ENCODE results near the gene TSPEAR.

The TSPEAR gene

GRCh38 chr21:44514218-44514520, 197.2 kb downstream of the TSPEAR start:
- TF ChIP-seq CTCF (IDR thresholded peaks at IDR 0.05) = no peak
- Histone ChIP-seq H3K4me1 (ENCODE audit: control insufficient read depth in 1 of 2, insufficient read depth in 1 of 2, low read depth in 1 of 2, low read length in 1 of 2) (peaks cover 27 to 58% of the 10 kb centered on the region in 2 experiments), H3K9me3 (no peaks in the 10 kb centered on the region), H3K4me3 (ENCODE audit: low read depth in 1 of 2, low read length in 1 of 2) (no peak overlapping the region), H3K27ac (peak overlapping the region; percentile 65), H3K36me3 (no peaks in the 10 kb centered on the region), H3K27me3 (peaks cover 16% of the 10 kb centered on the region)

GRCh38 chr21:44513389-44514217, 197.8 kb downstream of the TSPEAR start:
- H3K4me1 ChIP-seq (ENCODE audit: control insufficient read depth in 1 of 2, insufficient read depth in 1 of 2, low read depth in 1 of 2, low read length in 1 of 2) = peaks cover 27 to 58% of the 10 kb centered on the region in 2 experiments
- no peak for TF ChIP-seq CTCF (IDR thresholded peaks at IDR 0.05)
- no peak overlapping the region for H3K4me3 ChIP-seq (ENCODE audit: low read depth in 1 of 2, low read length in 1 of 2)
- peak overlapping the region; percentile 65 for H3K27ac ChIP-seq
- H3K36me3 ChIP-seq = no peaks in the 10 kb centered on the region
- no peaks in the 10 kb centered on the region for H3K9me3 ChIP-seq
- H3K27me3 ChIP-seq = peaks cover 21% of the 10 kb centered on the region

- H3K4me1 ChIP-seq (ENCODE audit: control insufficient read depth in 1 of 2, insufficient read depth in 1 of 2, low read depth in 1 of 2, low read length in 1 of 2) = peaks cover 27 to 58% of the 10 kb centered on the region in 2 experiments
- H3K9me3 ChIP-seq = no peaks in the 10 kb centered on the region
- H3K4me3 ChIP-seq (ENCODE audit: low read depth in 1 of 2, low read length in 1 of 2) = no peak overlapping the region
- peaks cover 24% of the 10 kb centered on the region for H3K27me3 ChIP-seq
- no peak overlapping the region for H3K27ac ChIP-seq
- H3K36me3 ChIP-seq = no peaks in the 10 kb centered on the region
- no peak for TF ChIP-seq CTCF (IDR thresholded peaks at IDR 0.05)
Measured at GRCh38 chr21:44512496-44513388, 198.6 kb downstream of the TSPEAR start.

GRCh38 chr21:44511938-44512275, 199.5 kb downstream of the TSPEAR start:
- no peaks in the 10 kb centered on the region for H3K36me3 ChIP-seq
- H3K4me3 ChIP-seq (ENCODE audit: low read depth in 1 of 2, low read length in 1 of 2) = no peak overlapping the region
- TF ChIP-seq CTCF (IDR thresholded peaks at IDR 0.05) = no peak
- peaks cover 27 to 54% of the 10 kb centered on the region in 2 experiments for H3K4me1 ChIP-seq (ENCODE audit: control insufficient read depth in 1 of 2, insufficient read depth in 1 of 2, low read depth in 1 of 2, low read length in 1 of 2)
- H3K9me3 ChIP-seq = no peaks in the 10 kb centered on the region
- peaks cover 29% of the 10 kb centered on the region for H3K27me3 ChIP-seq
- H3K27ac ChIP-seq = no peak overlapping the region

DNA sequence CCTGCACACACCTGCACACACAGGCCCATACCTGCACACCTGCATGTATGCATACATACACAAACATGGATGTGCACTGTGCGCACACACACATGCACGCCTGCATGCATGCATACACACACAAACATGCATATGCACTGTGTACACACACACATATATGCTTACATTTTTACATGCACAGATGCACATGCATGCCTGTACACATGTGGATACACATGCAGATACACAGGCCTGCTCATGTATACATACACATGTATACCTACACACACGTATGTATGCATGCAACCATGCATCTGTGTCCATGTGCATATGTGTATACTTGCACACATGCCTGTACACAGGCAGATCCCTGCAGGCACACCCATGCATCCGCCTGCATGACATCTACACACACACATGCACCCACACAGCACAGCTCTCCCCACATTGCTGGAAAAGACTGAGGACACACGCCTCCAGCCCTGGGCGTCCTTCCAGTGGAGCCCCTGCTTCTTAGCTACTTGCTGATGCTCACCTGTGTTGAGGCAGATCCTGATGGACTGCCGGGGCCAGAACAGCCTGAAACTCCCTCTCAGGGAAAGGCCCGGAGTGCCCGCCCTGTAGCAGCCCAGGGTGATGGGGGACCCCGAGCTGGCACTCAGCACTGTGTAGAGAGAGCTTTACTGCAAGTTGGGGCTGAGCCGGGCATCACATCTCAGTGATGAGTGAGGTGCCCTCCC, 200.0 kb downstream of the TSPEAR start:
- Histone ChIP-seq H3K36me3 (no peaks in the 10 kb centered on the region), H3K4me1 (ENCODE audit: control insufficient read depth in 1 of 2, insufficient read depth in 1 of 2, low read depth in 1 of 2, low read length in 1 of 2) (peaks cover 27 to 50% of the 10 kb centered on the region in 2 experiments), H3K27ac (peak overlapping the region; percentile 67), H3K27me3 (peaks cover 33% of the 10 kb centered on the region), H3K9me3 (no peaks in the 10 kb centered on the region), H3K4me3 (ENCODE audit: low read depth in 1 of 2, low read length in 1 of 2) (peak overlapping the region; percentile 63 to 72)
- TF ChIP-seq CTCF (IDR thresholded peaks at IDR 0.05) = no peak

Data from neutrophil (primary cell).